ENCODE results near the gene PCDHGC4.

- TF ChIP-seq CTCF (IDR thresholded peaks at IDR 0.05): no peak
- TF ChIP-seq POLR2A (IDR thresholded peaks at IDR 0.05): no peak
- no peak for TF ChIP-seq EP300 (IDR thresholded peaks at IDR 0.05)
Observed at GRCh38 chr5:141525653-141526052, 40.8 kb downstream of the PCDHGC4 start.

Data from tibial nerve (tissue), 4 donors.